Measurements from ENCODE around the gene AGBL4. TPM values are rescaled to one million over a fixed set of nuclear protein-coding genes. Genes with fewer than 3 reads are reported as not detected.

AGBL4 gene
- total RNA-seq, 3 donors from 2014 or later, result 1.3 to 1.9 (median 1.8) TPM

DNA sequence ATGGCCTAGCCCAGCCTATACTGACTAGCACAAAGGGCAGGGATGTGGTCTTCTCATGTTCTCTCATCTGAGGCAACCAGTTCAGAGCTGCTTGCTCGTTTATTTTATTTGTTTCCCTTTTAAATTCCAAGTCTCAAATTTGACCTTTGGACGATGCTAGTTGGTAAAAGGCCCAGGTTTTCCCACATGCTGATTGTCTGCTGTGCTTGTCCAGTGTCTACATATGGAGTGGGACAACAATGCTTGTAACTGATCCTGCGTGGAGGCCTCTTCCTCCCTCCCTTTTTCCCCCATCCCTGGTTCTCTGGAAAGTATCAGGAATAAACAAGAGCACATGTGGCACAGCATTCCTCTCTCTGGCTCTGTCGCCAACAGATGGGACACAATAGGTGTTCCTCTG, 1213.0 kb downstream of the AGBL4 start:
- H3K9me3 ChIP-seq, result no peaks in the 10 kb centered on the region
- H3K4me1 ChIP-seq, result no peaks in the 10 kb centered on the region
- H3K4me3 ChIP-seq, result no peak overlapping the region
- no peak overlapping the region for H3K27ac ChIP-seq
- H3K27me3 ChIP-seq, result no peaks in the 10 kb centered on the region
- intact Hi-C loops (cut with DNase I; ENCODE audit: low total_unique reads), result loop anchor here (5.0 kb wide), 1 partner anchor 733 kb away; no protein-coding TSS in a partner anchor
- H3K36me3 ChIP-seq, result no peaks in the 10 kb centered on the region
- no peak for DNase-seq (ENCODE audit: low spot score in 2 of 2)
- no peak for TF ChIP-seq POLR2A (IDR thresholded peaks at IDR 0.05)
- no peak for TF ChIP-seq POLR2AphosphoS5 (IDR thresholded peaks at IDR 0.05)
- TF ChIP-seq, protein P1, sequence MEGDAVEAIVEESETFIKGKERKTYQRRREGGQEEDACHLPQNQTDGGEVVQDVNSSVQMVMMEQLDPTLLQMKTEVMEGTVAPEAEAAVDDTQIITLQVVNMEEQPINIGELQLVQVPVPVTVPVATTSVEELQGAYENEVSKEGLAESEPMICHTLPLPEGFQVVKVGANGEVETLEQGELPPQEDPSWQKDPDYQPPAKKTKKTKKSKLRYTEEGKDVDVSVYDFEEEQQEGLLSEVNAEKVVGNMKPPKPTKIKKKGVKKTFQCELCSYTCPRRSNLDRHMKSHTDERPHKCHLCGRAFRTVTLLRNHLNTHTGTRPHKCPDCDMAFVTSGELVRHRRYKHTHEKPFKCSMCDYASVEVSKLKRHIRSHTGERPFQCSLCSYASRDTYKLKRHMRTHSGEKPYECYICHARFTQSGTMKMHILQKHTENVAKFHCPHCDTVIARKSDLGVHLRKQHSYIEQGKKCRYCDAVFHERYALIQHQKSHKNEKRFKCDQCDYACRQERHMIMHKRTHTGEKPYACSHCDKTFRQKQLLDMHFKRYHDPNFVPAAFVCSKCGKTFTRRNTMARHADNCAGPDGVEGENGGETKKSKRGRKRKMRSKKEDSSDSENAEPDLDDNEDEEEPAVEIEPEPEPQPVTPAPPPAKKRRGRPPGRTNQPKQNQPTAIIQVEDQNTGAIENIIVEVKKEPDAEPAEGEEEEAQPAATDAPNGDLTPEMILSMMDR (IDR thresholded peaks at IDR 0.05), result no peak

DNA sequence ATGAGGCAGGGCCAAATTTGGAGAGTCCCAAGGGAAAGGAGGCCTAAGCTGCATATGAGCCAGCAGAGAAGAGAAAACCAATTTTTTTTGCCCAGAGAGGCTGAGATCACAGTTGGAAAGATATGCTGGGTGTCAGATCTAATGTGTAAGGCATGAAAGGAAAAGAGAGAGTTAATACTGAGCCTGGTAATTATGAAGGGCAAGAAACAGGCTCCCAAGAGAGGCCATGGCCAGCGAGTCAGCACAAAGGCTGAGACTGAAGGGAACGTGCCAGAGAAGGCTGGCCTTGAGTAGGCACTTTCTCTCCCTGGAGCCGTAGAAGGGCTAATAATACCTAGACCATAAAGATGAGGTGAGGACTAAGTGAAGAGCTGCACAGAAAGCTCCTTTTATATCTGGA, 1215.3 kb downstream of the AGBL4 start:
- Histone ChIP-seq H3K36me3 (no peaks in the 10 kb centered on the region), H3K9me3 (no peaks in the 10 kb centered on the region), H3K27me3 (no peaks in the 10 kb centered on the region), H3K4me1 (no peaks in the 10 kb centered on the region), H3K4me3 (no peak overlapping the region), H3K27ac (no peak overlapping the region)
- DNase-seq (ENCODE audit: low spot score in 2 of 2), result no peak
- TF ChIP-seq, protein P1 (IDR thresholded peaks at IDR 0.05), result no peak
- TF ChIP-seq POLR2AphosphoS5 (IDR thresholded peaks at IDR 0.05) (no peak), POLR2A (IDR thresholded peaks at IDR 0.05) (no peak)
- intact Hi-C loops (cut with DNase I; ENCODE audit: low total_unique reads), result no loop called here

DNA sequence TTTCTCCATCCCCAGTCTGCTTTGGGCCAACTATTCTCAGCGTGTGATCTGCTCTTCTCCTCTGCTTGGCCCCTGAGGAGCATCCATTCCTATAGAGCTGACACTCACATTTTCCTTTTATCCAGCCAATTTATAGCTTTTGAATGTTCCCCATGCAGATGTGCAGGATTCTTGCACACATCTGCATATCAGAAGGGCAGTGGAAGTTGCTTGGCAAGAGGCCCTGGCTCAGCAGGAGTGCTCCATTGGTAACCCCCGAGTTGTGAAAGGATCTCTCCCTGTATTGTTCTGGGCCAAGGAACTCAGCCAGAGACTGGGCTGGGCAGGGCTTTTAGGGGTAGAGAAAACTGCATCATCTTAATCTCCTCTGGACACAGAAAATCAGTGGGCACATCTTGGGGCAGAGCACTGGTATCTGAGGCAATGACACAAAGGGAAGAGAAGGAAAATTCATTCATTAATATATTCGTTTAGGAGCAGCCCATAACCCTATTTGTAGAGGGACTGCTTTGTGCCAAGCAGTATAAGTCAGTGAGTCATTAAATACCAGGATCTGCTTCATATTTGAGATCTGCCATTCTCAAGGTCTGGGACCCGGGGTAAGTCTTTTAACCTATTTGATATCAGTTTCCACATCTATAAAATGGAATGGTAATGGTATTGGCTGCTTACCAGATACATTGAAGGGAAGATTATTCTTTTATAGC, 1216.0 kb downstream of the AGBL4 start:
- Histone ChIP-seq H3K4me1 (no peaks in the 10 kb centered on the region), H3K27me3 (no peaks in the 10 kb centered on the region), H3K27ac (no peak overlapping the region), H3K9me3 (no peaks in the 10 kb centered on the region), H3K4me3 (no peak overlapping the region), H3K36me3 (no peaks in the 10 kb centered on the region)
- intact Hi-C loops (cut with DNase I; ENCODE audit: low total_unique reads), result no loop called here
- TF ChIP-seq POLR2AphosphoS5 (IDR thresholded peaks at IDR 0.05) (no peak), POLR2A (IDR thresholded peaks at IDR 0.05) (no peak)
- TF ChIP-seq, protein P1 (IDR thresholded peaks at IDR 0.05), result no peak
- no peak for DNase-seq (ENCODE audit: low spot score in 2 of 2)

DNA sequence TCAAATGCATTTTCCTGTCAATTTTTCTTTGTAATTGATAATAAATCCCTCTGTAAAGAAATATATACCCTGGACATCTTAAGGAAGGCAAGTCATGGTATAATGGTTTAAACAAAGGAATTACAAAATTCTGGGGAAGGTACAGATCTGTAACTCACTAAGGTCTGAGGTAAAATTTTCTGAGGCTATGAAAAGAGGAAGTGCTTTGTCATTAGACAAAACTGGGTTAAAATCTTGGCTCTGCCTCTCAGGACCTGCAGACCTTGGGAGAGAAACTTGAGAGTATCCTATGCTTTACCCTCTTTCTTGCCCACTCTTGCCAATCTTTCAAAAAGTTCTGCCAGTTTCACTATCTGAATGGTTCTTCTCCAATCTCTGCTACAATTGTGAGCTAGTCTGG, 1220.3 kb downstream of the AGBL4 start:
- Histone ChIP-seq H3K36me3 (no peaks in the 10 kb centered on the region), H3K27ac (no peak overlapping the region), H3K9me3 (no peaks in the 10 kb centered on the region), H3K27me3 (no peaks in the 10 kb centered on the region), H3K4me3 (no peak overlapping the region), H3K4me1 (no peaks in the 10 kb centered on the region)
- DNase-seq (ENCODE audit: low spot score in 2 of 2), result no peak
- TF ChIP-seq POLR2AphosphoS5 (IDR thresholded peaks at IDR 0.05), result no peak
- TF ChIP-seq POLR2A (IDR thresholded peaks at IDR 0.05), result no peak
- TF ChIP-seq, protein P1 (IDR thresholded peaks at IDR 0.05), result no peak
- intact Hi-C loops (cut with DNase I; ENCODE audit: low total_unique reads), result no loop called here

DNA sequence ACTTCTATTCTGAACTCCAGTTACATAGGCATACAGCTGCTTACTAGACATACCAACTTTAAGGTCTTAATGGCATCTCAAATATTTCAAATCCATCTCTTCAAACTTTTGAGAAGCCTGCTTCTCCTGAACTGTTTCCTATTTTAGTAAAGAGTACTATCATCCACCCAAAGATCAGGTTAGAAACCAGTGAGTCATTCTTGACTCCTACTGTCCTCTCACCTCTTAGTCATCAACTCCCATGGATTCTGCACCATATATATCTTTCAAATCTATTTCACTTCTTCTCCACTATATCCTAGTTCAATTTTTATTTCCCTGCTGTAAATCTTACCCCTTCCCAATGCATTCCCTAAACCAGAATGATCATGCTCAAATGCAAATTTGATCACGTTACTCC, 1228.9 kb downstream of the AGBL4 start:
- no peak for DNase-seq (ENCODE audit: low spot score in 2 of 2)
- TF ChIP-seq POLR2AphosphoS5 (IDR thresholded peaks at IDR 0.05) (no peak), POLR2A (IDR thresholded peaks at IDR 0.05) (no peak)
- TF ChIP-seq, protein P1 (IDR thresholded peaks at IDR 0.05), result no peak

More for the DNA sequence above, 1228.9 kb downstream of the AGBL4 start:
- Histone ChIP-seq H3K27me3 (no peaks in the 10 kb centered on the region), H3K4me3 (no peak overlapping the region), H3K9me3 (no peaks in the 10 kb centered on the region), H3K36me3 (no peaks in the 10 kb centered on the region), H3K27ac (no peak overlapping the region), H3K4me1 (peaks cover 0 to 10% of the 10 kb centered on the region in 2 donors)
- intact Hi-C loops (cut with DNase I; ENCODE audit: low total_unique reads), result no loop called here

Data from breast epithelium (tissue), 4 donors.